WTC11 (cell line): ENCODE results near the gene PDE6G.

ENCODE experiments used
- ATF3 ChIP-seq: sonication (generic); formaldehyde crosslinking; conservative IDR thresholded peaks from 2 replicates; pipeline ENCODE4 v1.8.1; 2022; ENCODE audit warnings: mild to moderate bottlenecking, missing genetic modification reagents
- CTCF ChIP-seq: fragments of 200-600 bp; IDR thresholded peaks from 2 replicates; pipeline ENCODE4 v1.8.0; 2022; ENCODE audit warnings: antibody characterized with exemption
- HMGXB4 ChIP-seq: sonication (generic); formaldehyde crosslinking; IDR thresholded peaks from 2 replicates; pipeline ENCODE4 v1.8.1; 2023; ENCODE audit warnings: mild to moderate bottlenecking, moderate library complexity, missing genetic modification reagents
- JAZF1 ChIP-seq: fragments of 250-450 bp; sonication (Bioruptor Pico); IDR thresholded peaks from 2 replicates; pipeline ENCODE4 v1.9.0; 2021; ENCODE audit warnings: moderate library complexity, mild to moderate bottlenecking, inconsistent platforms
- JUN ChIP-seq: sonication (generic); formaldehyde crosslinking; IDR thresholded peaks from 2 replicates; pipeline ENCODE4 v1.8.0; 2023; ENCODE audit warnings: mild to moderate bottlenecking, missing genetic modification reagents
- NFYB ChIP-seq: sonication (generic); formaldehyde crosslinking; conservative IDR thresholded peaks from 2 replicates; pipeline ENCODE4 v1.8.0; 2022; ENCODE audit warnings: low read depth, missing genetic modification reagents
- RELA ChIP-seq: sonication (generic); formaldehyde crosslinking; IDR thresholded peaks from 2 replicates; pipeline ENCODE4 v1.8.1; 2022; ENCODE audit warnings: missing genetic modification reagents, mild to moderate bottlenecking, borderline replicate concordance
- ZMAT4 ChIP-seq: fragments of 250-450 bp; sonication (Bioruptor Pico); IDR thresholded peaks from 2 replicates; pipeline ENCODE4 v1.9.0; 2021; ENCODE audit warnings: mild to moderate bottlenecking
- ZNF121 ChIP-seq: sonication (generic); formaldehyde crosslinking; IDR thresholded peaks from 2 replicates; pipeline ENCODE4 v1.8.0; 2023; ENCODE audit warnings: missing genetic modification reagents
- ZNF671 ChIP-seq: fragments of 250-450 bp; sonication (Bioruptor Pico); IDR thresholded peaks from 2 replicates; pipeline ENCODE4 v1.8.0; 2021; ENCODE audit warnings: mild to moderate bottlenecking

- no peak for TF ChIP-seq NFYB (CRISPR knock-in tag)
- 0 out of 2 replicates have a peak, but pooled peaks have one; percentile 31 for TF ChIP-seq RELA (CRISPR knock-in tag)
- TF ChIP-seq CTCF: no peak
- no peak for TF ChIP-seq ZMAT4 (CRISPR knock-in tag)
- TF ChIP-seq JUN (CRISPR knock-in tag): no peak
- no peak for TF ChIP-seq JAZF1
- no peak for TF ChIP-seq ATF3
- TF ChIP-seq ZNF121 (CRISPR knock-in tag): no peak
- TF ChIP-seq HMGXB4 (CRISPR knock-in tag): no peak
- TF ChIP-seq ZNF671 (CRISPR knock-in tag): no peak
Measured at GRCh38 chr17:81652906-81653771, 3.2 kb downstream of the PDE6G start.
